GM18502 (cell line): ENCODE measurements around the gene MRPL49.
"Not testable (repeated sequence)": the region's sequence is repeated elsewhere in the genome, so short reads cannot be mapped to it uniquely, and the experiment has no call there.

Experiments used
- ATAC-seq: cut with Tn5 transposase; IDR thresholded peaks from one replicate; pipeline ENCODE4 v1.9.1; 2021; ENCODE audit warnings: mild to moderate bottlenecking; ENCODE audit not compliant: unreplicated experiment, poor library complexity

Gene MRPL49

DNA sequence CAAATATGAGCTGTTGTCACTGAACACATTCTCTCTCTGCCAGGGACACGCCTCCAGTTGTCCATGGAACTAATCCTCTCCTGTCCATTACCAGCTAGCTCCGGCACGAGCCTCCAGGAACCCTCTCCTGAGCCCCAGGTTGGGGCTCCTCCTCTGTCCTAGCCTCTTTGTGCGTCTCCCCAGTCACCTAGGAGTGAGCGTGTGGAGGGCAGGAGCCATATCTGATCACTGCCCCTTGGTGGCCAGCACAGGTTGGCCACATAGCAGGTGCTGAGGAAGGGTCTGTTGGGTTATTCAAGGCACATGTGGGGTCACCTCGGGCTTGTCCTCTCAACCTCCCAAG lies 9.7 kb downstream of the MRPL49 start:
- no peak for ATAC-seq

DNA sequence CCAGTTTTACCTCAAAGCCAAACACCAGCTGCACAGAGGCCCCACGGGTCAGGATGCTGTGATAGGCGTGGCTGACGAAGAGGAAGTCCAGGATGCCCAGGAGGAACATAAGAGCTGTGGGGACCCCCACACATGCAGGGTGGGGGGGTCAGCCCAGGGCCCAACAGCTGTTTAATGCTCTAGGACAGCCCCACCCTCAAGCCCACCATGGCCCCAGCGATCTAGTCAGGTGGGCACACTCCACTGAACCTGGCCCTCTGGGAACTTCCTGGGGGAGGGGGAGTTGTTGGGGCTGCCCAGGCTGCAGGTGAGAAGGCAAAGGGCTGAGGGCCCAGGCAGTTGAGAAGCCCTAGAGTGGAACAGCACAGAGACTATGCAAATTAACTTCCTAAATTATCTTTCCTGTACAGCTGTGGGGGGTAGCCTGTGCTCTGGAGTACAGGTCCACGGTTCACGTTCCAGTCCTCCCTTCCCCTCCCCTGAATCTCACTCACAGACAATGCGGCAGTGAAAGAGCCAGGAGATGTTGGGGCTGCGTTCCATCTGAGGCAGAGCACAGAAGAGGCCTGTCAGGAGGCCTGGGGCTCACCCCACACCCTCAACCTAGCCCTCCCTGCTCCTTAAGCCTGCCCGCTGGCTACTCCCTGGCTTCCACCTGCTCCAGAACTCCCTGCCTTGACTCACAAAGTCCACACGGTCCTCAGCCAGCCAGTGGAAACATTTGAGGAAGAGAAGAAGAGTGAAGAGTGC lies 10.3 kb downstream of the MRPL49 start:
- peak; percentile 39 for ATAC-seq

DNA sequence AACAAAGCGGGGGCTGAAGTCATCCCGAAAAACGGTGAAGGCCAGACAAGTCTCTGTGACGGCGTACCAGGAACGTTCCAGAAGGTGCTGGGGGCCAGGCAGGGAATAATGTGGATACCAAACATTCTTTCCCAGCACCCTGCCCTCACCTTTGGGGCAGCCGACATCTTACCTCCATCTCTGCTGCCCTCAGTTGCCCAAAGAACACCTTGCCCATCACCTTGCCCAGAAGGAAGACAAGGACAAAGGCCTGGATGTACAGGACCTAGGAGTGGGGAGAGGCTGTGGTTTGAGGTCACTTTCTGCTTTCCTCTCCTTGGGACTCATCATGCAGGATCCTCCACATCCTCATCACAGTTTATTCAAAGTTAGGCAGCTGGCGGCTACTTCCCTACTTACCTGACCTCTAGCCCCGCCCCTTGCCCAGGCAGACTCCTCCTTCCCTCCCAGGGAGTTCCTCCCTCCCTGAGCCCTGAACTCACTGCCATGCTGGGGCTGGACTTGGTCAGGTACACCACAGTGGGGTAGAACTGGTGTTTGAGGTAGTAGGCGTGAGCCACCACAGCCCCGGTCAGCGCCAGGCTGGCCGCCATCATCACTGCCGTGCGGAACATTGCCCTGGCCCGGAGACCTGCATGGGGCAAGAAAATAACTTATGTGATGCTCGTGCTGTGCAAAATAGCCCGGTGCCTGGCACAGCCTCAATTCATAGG lies 11.0 kb downstream of the MRPL49 start:
- no peak for ATAC-seq

DNA sequence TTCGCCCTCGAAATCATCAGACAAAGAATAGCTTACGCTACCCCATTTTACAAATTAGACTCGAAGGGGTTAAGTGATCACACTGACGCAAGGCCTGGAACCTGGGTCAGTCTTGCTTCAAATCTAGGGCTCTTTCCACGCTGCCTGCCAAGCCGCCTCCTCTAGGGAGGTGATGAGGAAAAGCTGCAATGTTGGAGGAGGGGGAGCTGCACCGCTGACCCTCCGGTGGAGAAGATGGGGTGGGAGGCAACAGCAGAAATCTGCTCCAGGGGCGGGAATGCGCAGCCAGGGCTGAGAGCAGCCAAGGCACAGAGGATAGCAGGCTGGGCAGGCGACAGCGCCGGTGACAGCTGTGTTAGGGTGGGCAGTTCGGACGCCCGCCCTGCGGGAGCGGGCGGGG lies 11.6 kb downstream of the MRPL49 start:
- no peak for ATAC-seq

DNA sequence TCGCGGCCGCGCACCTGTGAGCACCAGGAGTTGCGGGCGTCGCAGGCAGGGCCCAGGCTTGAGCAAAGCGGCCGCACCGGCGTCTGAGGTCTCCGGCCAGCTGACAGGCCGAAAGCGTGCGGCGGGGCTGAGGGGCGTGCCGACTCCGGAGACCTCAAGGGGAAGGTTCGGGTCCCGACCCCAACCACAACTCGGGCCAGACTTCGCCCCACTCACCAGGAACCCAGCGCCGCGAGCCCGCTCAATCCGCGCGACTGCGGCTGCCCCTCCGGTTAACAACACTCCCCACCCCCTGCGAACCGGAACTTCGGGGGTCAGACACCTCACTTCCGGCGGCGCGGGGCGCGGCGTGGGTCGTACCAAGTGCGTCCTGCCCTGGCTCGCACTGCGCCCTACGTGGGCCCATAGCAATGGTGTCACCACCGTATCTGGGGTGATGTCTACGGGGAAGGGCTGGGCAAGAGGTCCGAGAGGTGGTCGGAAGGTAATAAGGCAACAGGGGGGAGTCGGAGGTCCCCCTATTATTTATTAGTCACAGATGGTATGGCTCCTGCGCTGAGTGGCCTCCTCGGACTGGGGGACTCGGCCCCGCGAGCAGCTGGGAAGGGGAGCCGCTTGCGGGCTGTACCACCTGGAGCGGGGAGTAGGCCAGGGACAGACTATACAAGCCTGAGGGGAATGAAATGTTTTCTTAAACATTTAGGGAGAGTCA lies 12.3 kb downstream of the MRPL49 start, which contains the start of gene SYVN1:
SYVN1 (minus strand) TSS at position 280 of the 712 bp plus-strand sequence. CDS start 918 bp downstream, outside the sequence.
- peak; percentile 63 for ATAC-seq

DNA sequence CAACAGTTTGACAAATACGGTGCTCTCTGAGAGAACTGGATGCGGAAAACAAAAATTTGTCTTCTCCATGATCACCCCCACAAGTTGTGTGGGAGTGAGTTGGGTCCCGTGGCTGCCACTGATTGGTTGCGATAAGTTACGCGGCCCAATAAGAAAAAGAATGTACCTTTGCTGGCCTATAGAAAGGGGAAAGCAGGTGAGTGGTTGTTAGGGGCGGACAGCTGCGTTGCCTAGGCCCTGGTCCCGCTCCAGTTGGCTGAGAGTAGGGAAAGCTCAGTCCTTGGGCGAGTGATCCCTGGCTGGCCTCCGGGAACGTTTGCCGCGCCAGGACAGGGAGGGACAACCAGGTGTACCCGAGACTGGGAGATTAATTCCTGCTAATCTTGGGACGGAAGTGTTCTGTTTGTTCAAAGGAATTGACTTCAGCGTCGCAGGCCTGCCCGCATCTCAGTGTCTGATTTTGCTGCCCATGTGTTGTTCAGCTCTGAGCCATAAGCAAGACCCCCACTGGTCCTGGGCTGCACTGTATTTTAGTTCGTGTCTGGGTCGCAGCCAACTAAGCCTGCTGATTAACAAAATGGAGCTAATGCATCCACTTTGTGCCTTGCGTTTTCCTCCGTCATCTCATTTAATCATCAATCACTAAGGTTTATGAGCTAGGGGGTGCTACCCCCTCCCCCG lies 13.0 kb downstream of the MRPL49 start:
- ATAC-seq: peak; percentile 67

DNA sequence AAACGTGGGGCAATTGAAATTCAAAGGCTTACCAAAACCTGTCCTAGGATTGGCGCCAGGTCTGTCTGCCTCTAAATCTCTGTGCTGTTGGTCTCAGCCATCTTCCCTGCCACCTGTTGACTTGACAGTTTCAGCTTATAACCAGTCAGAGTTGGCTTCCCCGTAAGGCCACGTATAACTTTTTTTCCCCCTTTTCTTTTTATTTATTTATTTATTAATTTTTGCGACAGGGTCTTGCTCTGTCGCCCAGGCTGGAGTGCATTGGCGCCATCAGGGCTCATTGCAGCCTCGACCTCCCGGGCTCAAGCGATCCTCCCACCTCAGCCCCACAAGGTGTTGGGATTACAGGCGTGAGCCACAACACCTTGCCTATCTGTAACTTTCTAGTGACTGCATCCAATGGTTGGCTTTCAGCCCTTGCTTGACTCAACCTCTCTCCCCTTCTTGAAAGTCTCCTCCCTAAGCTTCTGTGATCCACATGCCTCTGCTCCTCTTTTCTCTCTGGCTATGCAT lies 13.6 kb downstream of the MRPL49 start:
- ATAC-seq: no peak

DNA sequence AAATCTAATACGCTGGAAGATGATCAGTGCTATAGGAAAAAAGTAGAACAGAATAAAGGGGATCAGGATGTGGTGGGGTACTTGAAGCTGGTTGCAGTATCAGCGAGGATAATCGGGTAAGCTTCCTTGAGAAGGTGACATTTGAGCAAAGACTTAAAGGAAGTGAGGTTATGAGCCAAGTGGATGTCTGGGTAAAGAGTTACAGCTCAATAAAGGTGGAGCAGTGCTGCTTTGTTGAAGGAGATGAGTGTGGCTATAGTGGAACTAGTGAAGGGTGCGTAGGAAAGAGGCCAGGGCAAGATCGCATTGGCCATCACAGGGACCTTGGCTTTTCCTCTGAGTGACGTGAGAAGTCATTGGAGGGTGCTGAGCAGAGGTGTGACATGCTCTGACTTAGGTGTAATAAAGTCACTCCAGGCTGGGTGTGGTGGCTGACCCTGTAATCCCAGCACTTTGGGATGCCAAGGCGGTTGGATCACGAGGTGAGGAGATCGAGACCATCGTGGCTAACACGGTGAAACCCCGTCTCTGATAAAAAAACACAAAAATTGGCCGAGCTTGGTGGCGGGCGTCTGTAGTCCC lies 14.5 kb downstream of the MRPL49 start:
- no peak for ATAC-seq

DNA sequence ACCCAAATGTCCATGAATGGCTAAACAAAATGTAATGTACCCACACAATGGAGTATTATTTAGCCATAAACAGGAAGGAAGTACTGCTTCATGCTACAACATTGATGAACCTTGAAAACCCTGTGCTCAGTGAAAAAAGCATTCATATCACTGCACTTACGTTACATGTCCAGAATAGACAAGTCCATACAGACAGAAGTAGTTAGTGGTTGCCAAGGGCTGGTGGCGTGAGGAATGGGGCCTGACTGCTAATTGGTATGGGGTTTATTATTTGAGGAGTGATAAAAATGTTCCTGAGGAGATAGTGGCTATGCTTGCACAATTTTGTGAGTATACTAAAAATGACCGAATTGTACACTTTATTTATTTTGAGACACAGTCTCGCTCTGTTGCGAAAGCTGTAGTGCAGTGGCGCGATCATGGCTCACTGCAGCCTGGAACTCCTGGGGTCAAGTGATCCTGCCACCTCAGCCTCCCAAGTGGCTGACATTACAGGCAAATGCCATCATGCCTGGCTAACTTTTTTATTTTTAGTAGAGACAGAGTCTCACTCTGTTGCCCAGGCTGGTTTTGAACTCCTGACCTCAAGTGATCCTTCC lies 19.9 kb downstream of the MRPL49 start:
- ATAC-seq: no peak

DNA sequence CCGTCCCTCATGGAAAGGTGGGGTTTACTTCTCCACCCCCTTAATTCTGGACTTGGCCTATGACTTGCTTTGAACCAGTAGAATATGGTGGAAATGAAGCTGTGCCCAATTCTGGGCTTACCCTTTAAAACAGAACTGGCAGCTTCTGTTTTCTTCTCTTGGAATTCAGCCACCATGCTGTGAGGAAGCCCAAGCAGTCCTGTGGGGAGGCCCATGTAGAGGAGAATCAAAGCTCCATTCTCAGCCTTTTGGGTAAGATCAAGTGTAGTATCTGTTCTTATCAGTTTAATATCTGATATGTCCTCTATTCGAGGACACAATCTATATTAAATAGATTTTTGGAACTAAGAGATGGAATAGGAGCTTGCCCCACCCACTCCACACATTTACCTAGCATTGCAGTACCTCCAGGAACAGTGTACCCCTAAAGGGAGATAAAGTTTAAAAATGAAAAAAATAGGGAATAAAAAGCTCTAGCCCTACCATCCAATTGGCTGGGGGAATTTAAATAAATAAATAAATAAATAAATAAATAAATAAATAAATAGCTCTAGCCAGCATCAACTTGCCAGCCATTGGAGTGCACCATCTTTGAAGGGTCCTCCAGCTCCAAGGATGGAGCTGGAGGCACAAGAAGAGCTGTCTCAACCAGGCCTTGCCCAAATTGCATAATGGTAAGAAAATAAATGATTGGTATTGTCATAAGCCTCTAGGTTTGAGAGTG lies 25.4 kb downstream of the MRPL49 start:
- no peak for ATAC-seq

DNA sequence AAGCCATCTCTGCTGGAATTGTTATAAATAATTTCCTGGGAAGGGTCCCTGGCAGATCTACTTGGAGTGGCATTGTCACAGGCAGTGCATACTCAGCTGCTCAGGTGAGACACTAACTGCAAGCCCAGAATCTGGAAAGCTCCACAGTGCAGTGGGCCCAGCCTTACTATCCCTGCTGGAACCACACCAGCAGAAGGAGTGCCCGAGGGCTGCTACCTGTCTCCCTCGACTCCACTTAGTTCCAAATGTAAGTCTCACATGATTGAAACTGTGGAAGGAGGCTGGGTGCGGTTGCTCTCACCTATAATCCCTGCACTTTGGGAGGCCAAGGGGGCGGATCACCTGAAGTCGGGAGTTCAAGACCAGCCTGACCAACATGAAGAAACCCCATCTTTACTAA lies 26.5 kb downstream of the MRPL49 start:
- ATAC-seq: no peak

DNA sequence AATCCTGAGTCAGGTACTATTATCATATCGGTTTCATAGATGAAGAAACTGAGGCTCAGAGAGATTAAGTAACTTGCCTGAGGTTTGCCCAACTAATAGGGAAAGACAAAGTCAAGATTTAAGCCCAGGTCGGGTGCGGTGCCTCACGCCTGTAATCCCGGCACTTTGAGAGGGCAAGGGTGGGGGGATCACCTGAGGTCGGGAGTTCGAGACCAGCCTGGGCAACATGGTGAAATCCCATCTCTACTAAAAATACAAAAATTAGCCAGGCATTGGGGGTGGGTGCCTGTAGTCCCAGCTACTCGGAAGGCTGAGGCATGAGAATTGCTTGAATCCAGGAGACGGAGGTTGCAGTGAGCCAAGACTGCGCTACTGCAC lies 28.0 kb downstream of the MRPL49 start:
- not testable (repeated sequence) for ATAC-seq

DNA sequence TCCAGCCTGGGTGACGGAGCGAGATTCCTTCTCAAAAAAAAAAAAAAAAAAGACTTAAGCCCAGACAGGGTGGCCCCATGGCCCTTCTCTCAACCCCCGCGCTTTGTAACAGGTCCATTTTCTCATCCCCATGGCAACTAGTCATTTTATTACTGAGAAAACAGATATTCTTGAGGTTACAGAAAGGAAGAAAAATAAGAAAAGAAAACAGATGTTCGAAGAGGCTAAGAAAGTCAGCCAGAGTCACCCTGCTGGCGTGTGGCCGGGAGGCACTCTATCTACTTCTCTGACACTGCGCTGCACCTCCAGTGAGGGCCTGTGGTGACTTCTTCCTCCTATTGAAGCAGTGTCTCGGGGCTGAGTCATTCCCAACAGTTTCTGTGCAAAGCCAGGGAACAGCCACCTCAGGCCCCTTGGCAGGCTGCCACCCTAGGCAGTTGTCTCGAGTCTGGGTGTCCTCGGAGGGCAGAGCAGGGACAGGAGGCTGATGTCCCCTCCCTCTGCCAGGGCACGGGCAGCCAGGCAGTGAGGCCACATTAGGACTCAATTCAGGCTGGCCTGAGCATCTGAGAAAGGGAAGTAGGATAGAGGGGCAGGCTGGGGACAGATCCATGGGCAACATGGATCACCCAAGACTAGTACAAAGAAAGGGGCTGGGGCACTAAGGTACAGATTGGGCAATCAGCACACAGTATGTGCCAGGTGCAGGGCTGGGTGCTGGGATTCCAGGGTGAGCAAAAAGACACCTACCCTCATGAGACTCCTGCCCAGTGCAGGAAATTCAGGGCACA lies 28.6 kb downstream of the MRPL49 start:
- ATAC-seq: peak; percentile 53

DNA sequence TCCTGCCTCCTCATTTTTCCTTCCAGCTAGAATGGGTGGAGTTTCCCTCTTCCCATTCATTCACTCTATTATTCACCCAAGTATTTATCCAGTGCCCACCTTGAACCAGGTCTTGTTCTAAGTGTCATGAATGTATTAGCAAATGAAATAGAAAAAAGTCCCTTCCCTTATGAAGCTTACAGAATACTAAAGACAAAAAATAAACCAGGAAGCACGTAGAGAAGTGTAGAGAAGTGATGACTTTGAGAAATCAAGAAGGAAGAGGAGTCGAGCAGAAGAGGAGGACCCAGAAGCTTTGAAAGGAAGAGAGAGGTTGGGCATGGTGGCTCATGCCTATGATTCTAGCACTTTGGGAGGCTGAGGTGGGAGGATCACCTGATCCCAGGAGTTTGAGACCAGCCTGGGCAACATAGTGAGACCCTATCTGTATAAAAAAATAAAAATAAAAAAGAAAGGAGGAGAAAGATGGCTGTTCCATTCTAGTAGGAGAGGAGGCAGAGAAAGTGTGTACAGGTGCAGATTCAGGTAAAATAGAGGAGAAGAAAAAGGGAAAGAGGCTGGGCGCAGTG lies 29.3 kb downstream of the MRPL49 start:
- no peak for ATAC-seq

DNA sequence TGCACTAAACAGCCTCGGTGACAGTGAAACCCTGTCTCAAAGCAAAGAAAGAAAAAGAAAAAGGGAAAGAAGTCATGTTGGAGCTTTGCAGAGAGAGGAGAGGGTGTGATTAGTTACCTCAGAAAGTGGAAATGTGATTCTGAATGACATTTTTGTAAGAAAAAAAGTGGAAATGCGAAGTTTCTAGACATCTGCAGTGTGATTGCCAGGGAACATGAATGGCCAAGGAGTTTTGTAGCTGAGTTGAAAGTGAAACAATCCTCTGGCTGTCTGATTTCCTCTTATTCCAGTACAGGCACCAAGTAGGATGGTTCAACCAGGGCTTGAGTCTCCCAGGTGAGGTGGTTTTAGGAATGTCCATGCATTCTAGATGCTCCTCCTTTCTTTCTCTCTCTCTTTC lies 30.0 kb downstream of the MRPL49 start:
- ATAC-seq: no peak

DNA sequence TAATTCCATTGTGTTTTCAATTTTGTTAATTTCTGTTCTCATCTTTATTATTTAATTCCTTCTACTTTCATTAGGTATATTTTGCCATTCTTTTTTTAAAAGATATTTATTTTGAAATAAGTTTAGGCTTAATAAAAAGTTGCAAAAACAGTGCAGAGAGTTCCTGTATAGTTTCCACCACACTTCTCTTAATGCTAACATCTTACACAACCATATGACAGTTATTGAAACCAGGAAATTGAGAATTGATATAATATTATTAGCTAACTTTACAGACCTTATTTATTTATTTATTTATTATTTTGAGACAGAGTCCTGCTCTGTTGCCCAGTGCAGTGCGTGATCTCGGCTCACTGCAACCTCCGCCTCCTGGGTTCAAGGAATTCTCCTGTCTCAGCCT lies 34.1 kb downstream of the MRPL49 start:
- ATAC-seq: no peak

DNA sequence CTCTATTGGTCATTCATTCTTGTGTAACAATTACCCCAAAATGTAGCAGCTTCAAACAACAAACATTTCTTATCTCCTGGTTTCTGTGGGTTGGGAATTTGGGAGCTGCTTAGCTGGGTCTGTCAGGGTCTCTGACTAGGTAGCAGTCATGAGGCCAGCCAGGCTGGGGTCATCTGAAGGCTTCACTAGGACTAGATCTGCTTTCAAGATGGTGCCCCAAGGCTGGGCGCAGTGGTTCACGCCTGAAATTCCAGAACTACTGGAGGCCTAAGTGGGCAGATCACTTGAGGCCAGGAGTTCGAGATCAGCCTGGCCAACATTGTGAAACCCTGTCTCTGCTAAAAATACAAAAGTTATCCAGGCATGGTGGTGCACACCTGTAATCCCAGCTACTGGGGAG lies 34.8 kb downstream of the MRPL49 start:
- ATAC-seq: no peak

DNA sequence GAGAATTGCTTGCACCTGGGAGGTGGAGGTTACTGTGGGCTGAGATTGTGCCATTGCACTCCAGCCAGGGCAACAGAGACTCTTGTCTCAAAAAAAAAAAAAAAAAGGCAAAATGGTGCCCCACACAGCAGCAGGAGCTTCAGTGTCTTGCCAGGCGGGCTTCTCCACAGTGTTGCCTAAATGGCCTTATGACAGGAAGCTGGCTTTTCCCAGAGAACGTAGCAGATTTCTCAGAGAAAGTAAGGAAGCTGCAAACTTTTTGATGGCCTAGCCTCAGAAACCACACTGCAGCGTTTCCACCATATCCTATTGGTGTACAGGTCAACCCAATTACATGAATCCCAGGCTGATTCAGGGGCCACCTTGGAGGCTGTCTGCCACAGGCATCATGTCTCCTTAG lies 35.2 kb downstream of the MRPL49 start:
- ATAC-seq: no peak
